ENCODE results near the gene MATCAP1.

Gene MATCAP1

GRCh38 chr16:67194260-67194659, 10.5 kb upstream of the MATCAP1 start:
- Histone ChIP-seq H3K79me2 (ENCODE audit: insufficient read depth, low read length) (peaks cover 41% of the 10 kb centered on the region), H3K4me2 (ENCODE audit: insufficient read depth, low read length) (peak overlapping the region; percentile 96), H3K4me3 (ENCODE audit: low read depth in 1 of 2, low read length in 2 of 2) (peak overlapping the region in 1 of 2 experiments; percentile 94; a peak in 2 of 4 replicates), H3K9ac (ENCODE audit: low read depth, low read length) (0 out of 2 replicates have a peak overlapping the region, but pooled peaks have one; percentile 85), H3K4me1 (ENCODE audit: insufficient read depth, low read length) (peaks cover 37% of the 10 kb centered on the region), H2AFZ (ENCODE audit: low read depth, low read length) (no peak overlapping the region), H3K27ac (ENCODE audit: low read length) (no peak overlapping the region), H4K20me1 (ENCODE audit: insufficient read depth, low read length) (peaks cover 44% of the 10 kb centered on the region), H3K36me3 (ENCODE audit: insufficient read depth, low read length) (peaks cover 68% of the 10 kb centered on the region), H3K9me3 (ENCODE audit: insufficient read depth, low read length, severe bottlenecking) (no peaks in the 10 kb centered on the region), H3K27me3 (ENCODE audit: insufficient read depth, low read length, poor library complexity) (no peaks in the 10 kb centered on the region)
- TF ChIP-seq, protein P1, sequence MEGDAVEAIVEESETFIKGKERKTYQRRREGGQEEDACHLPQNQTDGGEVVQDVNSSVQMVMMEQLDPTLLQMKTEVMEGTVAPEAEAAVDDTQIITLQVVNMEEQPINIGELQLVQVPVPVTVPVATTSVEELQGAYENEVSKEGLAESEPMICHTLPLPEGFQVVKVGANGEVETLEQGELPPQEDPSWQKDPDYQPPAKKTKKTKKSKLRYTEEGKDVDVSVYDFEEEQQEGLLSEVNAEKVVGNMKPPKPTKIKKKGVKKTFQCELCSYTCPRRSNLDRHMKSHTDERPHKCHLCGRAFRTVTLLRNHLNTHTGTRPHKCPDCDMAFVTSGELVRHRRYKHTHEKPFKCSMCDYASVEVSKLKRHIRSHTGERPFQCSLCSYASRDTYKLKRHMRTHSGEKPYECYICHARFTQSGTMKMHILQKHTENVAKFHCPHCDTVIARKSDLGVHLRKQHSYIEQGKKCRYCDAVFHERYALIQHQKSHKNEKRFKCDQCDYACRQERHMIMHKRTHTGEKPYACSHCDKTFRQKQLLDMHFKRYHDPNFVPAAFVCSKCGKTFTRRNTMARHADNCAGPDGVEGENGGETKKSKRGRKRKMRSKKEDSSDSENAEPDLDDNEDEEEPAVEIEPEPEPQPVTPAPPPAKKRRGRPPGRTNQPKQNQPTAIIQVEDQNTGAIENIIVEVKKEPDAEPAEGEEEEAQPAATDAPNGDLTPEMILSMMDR (IDR thresholded peaks at IDR 0.05; ENCODE audit: borderline replicate concordance, extremely low read depth, low read length, poor library complexity, severe bottlenecking) = no peak
- TF ChIP-seq EZH2 (IDR thresholded peaks at IDR 0.05; ENCODE audit: borderline replicate concordance, low read depth, low read length, severe bottlenecking) = no peak
- ATAC-seq (ENCODE audit: insufficient read depth, low read depth) (no peak), DNase-seq (no peak)

DNA sequence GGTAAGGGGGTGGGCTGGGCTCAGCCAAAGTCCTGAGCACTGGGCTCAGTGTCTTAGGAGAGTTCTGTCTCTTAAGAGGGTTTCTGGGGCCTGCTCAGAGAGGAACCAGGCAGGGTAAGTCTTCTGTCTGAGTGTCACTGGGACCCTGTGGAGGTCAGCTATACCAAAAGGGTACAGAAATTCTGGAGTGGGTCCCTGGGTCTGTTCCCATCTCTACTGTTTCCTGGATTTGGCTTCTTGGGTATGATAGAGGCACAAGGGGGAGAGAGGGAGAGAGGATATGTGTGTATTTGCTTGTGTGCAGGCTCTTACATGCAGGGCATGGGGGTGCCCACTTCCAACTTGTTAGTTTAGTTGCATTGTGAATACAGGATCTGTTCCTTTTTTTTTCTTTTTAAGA, 9.8 kb upstream of the MATCAP1 start:
- Histone ChIP-seq H4K20me1 (ENCODE audit: insufficient read depth, low read length) (peaks cover 44% of the 10 kb centered on the region), H3K4me1 (ENCODE audit: insufficient read depth, low read length) (peaks cover 37% of the 10 kb centered on the region), H3K4me2 (ENCODE audit: insufficient read depth, low read length) (peak overlapping the region; percentile 96), H3K79me2 (ENCODE audit: insufficient read depth, low read length) (peaks cover 41% of the 10 kb centered on the region), H3K36me3 (ENCODE audit: insufficient read depth, low read length) (peaks cover 62% of the 10 kb centered on the region), H3K9me3 (ENCODE audit: insufficient read depth, low read length, severe bottlenecking) (no peaks in the 10 kb centered on the region), H3K27me3 (ENCODE audit: insufficient read depth, low read length, poor library complexity) (no peaks in the 10 kb centered on the region), H3K27ac (ENCODE audit: low read length) (peak overlapping the region; percentile 80), H3K9ac (ENCODE audit: low read depth, low read length) (peak overlapping the region; percentile 85), H3K4me3 (ENCODE audit: low read depth in 1 of 2, low read length in 2 of 2) (peak overlapping the region; percentile 92 to 94; a peak in 3 of 4 replicates), H2AFZ (ENCODE audit: low read depth, low read length) (no peak overlapping the region)
- DNase-seq (no peak), ATAC-seq (ENCODE audit: insufficient read depth, low read depth) (no peak)
- TF ChIP-seq, protein P1 (IDR thresholded peaks at IDR 0.05; ENCODE audit: borderline replicate concordance, extremely low read depth, low read length, poor library complexity, severe bottlenecking) = no peak
- no peak for TF ChIP-seq EZH2 (IDR thresholded peaks at IDR 0.05; ENCODE audit: borderline replicate concordance, low read depth, low read length, severe bottlenecking)

DNA sequence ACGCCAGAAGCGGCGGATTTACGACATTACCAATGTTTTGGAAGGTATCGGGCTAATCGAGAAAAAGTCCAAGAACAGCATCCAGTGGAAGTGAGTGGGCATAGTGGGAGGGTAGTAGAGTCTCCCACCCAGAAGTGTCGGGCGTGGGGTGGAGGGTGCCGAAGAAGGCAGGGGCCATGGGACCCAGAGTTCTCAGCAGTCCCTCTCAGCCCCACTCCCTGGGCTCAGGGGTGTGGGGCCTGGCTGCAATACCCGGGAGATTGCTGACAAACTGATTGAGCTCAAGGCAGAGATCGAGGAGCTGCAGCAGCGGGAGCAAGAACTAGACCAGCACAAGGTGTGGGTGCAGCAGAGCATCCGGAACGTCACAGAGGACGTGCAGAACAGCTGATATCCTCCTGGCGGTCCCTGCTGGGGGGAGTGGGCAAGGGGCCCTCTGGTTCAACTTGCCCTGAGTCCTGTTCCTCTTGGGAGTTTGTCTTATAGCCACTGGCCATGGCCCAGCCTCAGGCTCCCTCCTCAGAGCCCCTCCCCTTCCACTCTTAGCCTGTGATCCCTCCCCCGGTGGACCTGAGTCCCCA, 9.1 kb upstream of the MATCAP1 start:
- Histone ChIP-seq H3K4me3 (ENCODE audit: low read depth in 1 of 2, low read length in 2 of 2) (peak overlapping the region; percentile 92 to 94), H3K27ac (ENCODE audit: low read length) (peak overlapping the region; percentile 80)

More for the DNA sequence above, 9.1 kb upstream of the MATCAP1 start:
- Histone ChIP-seq H2AFZ (ENCODE audit: low read depth, low read length) (no peak overlapping the region), H4K20me1 (ENCODE audit: insufficient read depth, low read length) (peaks cover 41% of the 10 kb centered on the region), H3K9me3 (ENCODE audit: insufficient read depth, low read length, severe bottlenecking) (no peaks in the 10 kb centered on the region), H3K79me2 (ENCODE audit: insufficient read depth, low read length) (peaks cover 41% of the 10 kb centered on the region), H3K4me2 (ENCODE audit: insufficient read depth, low read length) (peak overlapping the region; percentile 96), H3K4me1 (ENCODE audit: insufficient read depth, low read length) (peaks cover 37% of the 10 kb centered on the region), H3K9ac (ENCODE audit: low read depth, low read length) (peak overlapping the region; percentile 85), H3K36me3 (ENCODE audit: insufficient read depth, low read length) (peaks cover 55% of the 10 kb centered on the region), H3K27me3 (ENCODE audit: insufficient read depth, low read length, poor library complexity) (no peaks in the 10 kb centered on the region)
- DNase-seq (peak; percentile 22), ATAC-seq (ENCODE audit: insufficient read depth, low read depth) (no peak)
- no peak for TF ChIP-seq EZH2 (IDR thresholded peaks at IDR 0.05; ENCODE audit: borderline replicate concordance, low read depth, low read length, severe bottlenecking)
- TF ChIP-seq, protein P1 (IDR thresholded peaks at IDR 0.05; ENCODE audit: borderline replicate concordance, extremely low read depth, low read length, poor library complexity, severe bottlenecking) = no peak
